ENCODE measurements around the gene TMEM185B. TPM values are rescaled to one million over a fixed set of nuclear protein-coding genes. Genes with fewer than 3 reads are reported as not detected.
A peak's percentile ranks its signal among the peaks of the same experiment; 100 is the strongest.

TMEM185B gene
- total and polyA plus RNA-seq, 2 donors (not counting 3 experiments of a cell fraction or from before 2014, with no cell fraction given), result 29.9 to 31.8 TPM

- CTCF ChIA-PET, result interaction anchor here (1.4 kb wide), 1 partner anchor 92 kb away, joined by 3 read pairs; no protein-coding TSS in a partner anchor
- BruUV-seq (replicated peaks), result no TSS peak
Observed at GRCh38 chr2:120220756-120221155, 2.4 kb downstream of the TMEM185B start.

More at GRCh38 chr2:120220756-120221155, 2.4 kb downstream of the TMEM185B start:
- H3K27ac ChIP-seq (ENCODE audit: insufficient read depth, low read depth, low read length), result no peak overlapping the region
- DNase-seq (ENCODE audit: low read depth, low spot score), result no peak
- intact Hi-C loops (cut with micrococcal nuclease), result loop anchor here (5.0 kb wide), 2 partner anchors 47 to 72 kb away; no protein-coding TSS in a partner anchor
- peaks cover 11% of the 10 kb centered on the region for H3K79me2 ChIP-seq (ENCODE audit: control insufficient read depth, insufficient read depth, low read length)
- dilution Hi-C loops (cut with MboI; ENCODE audit: extremely low pct_ligation_motif_present, low sequenced_read_pairs), result no loop called here
- no peak for TF ChIP-seq CTCF (IDR thresholded peaks at IDR 0.05; ENCODE audit: extremely low read depth in 1 of 2, insufficient read depth in 1 of 2, low read depth in 1 of 2, low read length in 2 of 2)
- TF ChIP-seq JUN (IDR thresholded peaks at IDR 0.05; ENCODE audit: borderline replicate concordance, insufficient read depth, insufficient read length, low read depth), result no peak
- TF ChIP-seq POLR2AphosphoS5 (IDR thresholded peaks at IDR 0.05; ENCODE audit: insufficient read depth, low read depth, low read length), result no peak
- no peak for TF ChIP-seq FOS (IDR thresholded peaks at IDR 0.05; ENCODE audit: borderline replicate concordance, insufficient read depth, low read length)
- TF ChIP-seq EZH2 (IDR thresholded peaks at IDR 0.05; ENCODE audit: borderline replicate concordance, low read depth, low read length, severe bottlenecking), result no peak
- TF ChIP-seq MYC (IDR thresholded peaks at IDR 0.05; ENCODE audit: low read depth, low read length), result no peak
- no peak for TF ChIP-seq POLR2A (IDR thresholded peaks at IDR 0.05; ENCODE audit: low read depth, low read length)
- no peak for TF ChIP-seq MAX (IDR thresholded peaks at IDR 0.05; ENCODE audit: insufficient read depth, insufficient read length)
- TF ChIP-seq GATA2 (IDR thresholded peaks at IDR 0.05; ENCODE audit: insufficient read depth, insufficient read length, low read depth, low read length), result no peak
- POLR2A ChIA-PET, result no interaction called here
- H3K9me1 ChIP-seq (replicated peaks; ENCODE audit: control insufficient read depth, extremely low read depth, insufficient read depth, low read length), result no peaks in the 10 kb centered on the region
- H2AFZ ChIP-seq (ENCODE audit: low read depth, low read length), result no peak overlapping the region
- peaks cover 0 to 5% of the 10 kb centered on the region in 2 experiments for H3K36me3 ChIP-seq (ENCODE audit: control insufficient read depth in 2 of 2, extremely low read depth in 1 of 2, insufficient read depth in 2 of 2, low read length in 2 of 2)
- no peaks in the 10 kb centered on the region for H3K9me3 ChIP-seq (replicated peaks; ENCODE audit: control insufficient read depth, insufficient read depth, low read length)
- H3K9ac ChIP-seq (replicated peaks; ENCODE audit: extremely low read depth, insufficient read depth, low read length), result no peak overlapping the region
- H3K27me3 ChIP-seq (ENCODE audit: control insufficient read depth in 2 of 2, insufficient read depth in 2 of 2, low read length in 2 of 2), result no peaks in the 10 kb centered on the region
- H3K4me2 ChIP-seq (ENCODE audit: insufficient read depth, low read length), result peak overlapping the region; percentile 8
- no peak for FAIRE-seq
- H4K20me1 ChIP-seq (replicated peaks; ENCODE audit: control insufficient read depth, extremely low read depth, insufficient read depth, low read length), result no peaks in the 10 kb centered on the region
- H3K4me1 ChIP-seq (ENCODE audit: control insufficient read depth, extremely low read depth, insufficient read depth, low read length), result peaks cover 17% of the 10 kb centered on the region
- no peak overlapping the region for H3K4me3 ChIP-seq (replicated peaks in 1 of 3; ENCODE audit: insufficient read depth in 1 of 3, low read depth in 1 of 3, low read length in 3 of 3)
